ENCODE data around the gene RNLS. TPM values are rescaled to one million over a fixed set of nuclear protein-coding genes. Genes with fewer than 3 reads are reported as not detected.

RNLS gene
- total and polyA plus RNA-seq, 2 of the 4 experiments (the other 2 are of a cell fraction), result 4.5 to 7.0 TPM

DNA sequence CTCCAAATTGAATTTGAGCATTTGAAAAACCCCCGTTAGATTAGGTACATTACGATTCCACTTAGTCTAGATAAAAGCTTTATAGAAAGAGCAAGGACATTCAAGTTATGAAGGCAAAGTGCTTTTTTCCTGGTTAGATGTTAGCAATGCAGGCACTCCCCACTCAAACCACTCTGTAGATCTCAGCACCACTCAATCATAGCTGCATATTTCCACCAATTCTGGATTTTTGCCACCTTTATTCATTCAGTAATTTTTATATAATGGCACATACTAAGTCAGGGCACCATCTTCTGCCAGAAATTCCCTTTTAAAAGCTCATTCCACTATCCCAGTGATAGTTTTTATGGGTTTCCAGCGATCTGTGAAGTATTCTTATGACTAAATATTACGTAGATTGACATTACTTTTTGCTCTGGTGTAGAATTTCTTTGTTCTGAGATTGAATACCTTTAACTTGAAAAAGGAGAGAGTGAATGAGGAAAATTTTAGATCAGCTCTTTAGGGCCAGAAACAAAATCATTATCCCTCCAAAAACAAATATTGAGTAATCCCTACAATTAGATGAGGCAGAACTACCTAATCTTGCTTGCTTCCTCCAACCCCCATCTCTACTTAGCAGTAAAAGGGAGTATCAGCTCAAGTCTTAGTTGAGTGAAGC is 51.6 kb downstream of the RNLS start:
- H2BK5ac ChIP-seq (ENCODE audit: low read depth, low read length, poor library complexity, severe bottlenecking), result no peak overlapping the region
- in situ Hi-C loops (cut with MboI; ENCODE audit: low sequenced_read_pairs), result no loop called here
- no peak overlapping the region for H3K4me3 ChIP-seq (ENCODE audit: insufficient read depth, low read depth, low read length)
- no peak overlapping the region for H2BK15ac ChIP-seq (ENCODE audit: low read depth, low read length)
- no peak overlapping the region for H2AFZ ChIP-seq (replicated peaks; ENCODE audit: low read length, poor library complexity)
- WGBS, 2 experiments (ENCODE audit: extremely low coverage in 2 of 2, insufficient read length in 1 of 2), result no CpG with 5 or more reads among the region's 4 CpGs
- BruUV-seq (replicated peaks), result no TSS peak
- no peak overlapping the region for H3K4ac ChIP-seq (ENCODE audit: low read depth, low read length)
- H3K27me3 ChIP-seq (ENCODE audit: control insufficient read depth, insufficient read depth, low read length), result peaks cover 1% of the 10 kb centered on the region
- intact Hi-C loops (cut with micrococcal nuclease), result no loop called here
- no peaks in the 10 kb centered on the region for H4K20me1 ChIP-seq (ENCODE audit: insufficient read depth, low read length)
- H3K23ac ChIP-seq (ENCODE audit: low read depth, low read length), result no peak overlapping the region
- H3K9ac ChIP-seq (ENCODE audit: low read depth, low read length), result no peak overlapping the region
- no peak overlapping the region for H4K5ac ChIP-seq (ENCODE audit: low read depth, low read length)
- no peaks in the 10 kb centered on the region for H3K9me1 ChIP-seq (ENCODE audit: insufficient read depth, low read length)
- no peak overlapping the region for H2BK120ac ChIP-seq (ENCODE audit: low read depth, low read length)
- H2AK9ac ChIP-seq (replicated peaks; ENCODE audit: low read depth, low read length, poor library complexity), result no peak overlapping the region
- H3K36me3 ChIP-seq (ENCODE audit: control insufficient read depth, insufficient read depth, low read length), result no peaks in the 10 kb centered on the region
- H3K9me3 ChIP-seq (ENCODE audit: control insufficient read depth, insufficient read depth, low read length), result no peaks in the 10 kb centered on the region
- H3K79me1 ChIP-seq (ENCODE audit: low read depth in 1 of 2, low read length in 2 of 2), result no peaks in the 10 kb centered on the region
- H3K56ac ChIP-seq (ENCODE audit: extremely low read depth, insufficient read depth, low read length), result no peak overlapping the region; the same call in 1 of the 2 replicates
- H3K4me1 ChIP-seq (ENCODE audit: control insufficient read depth, insufficient read depth, low read length), result no peaks in the 10 kb centered on the region
- H3K18ac ChIP-seq (ENCODE audit: low read depth, low read length), result no peak overlapping the region
- ChIA-PET CTCF (no interaction called here), POLR2A (ENCODE audit: unreplicated experiment) (no interaction called here)
- no peak for TF ChIP-seq BHLHE40 (IDR thresholded peaks at IDR 0.05; ENCODE audit: low read depth, low read length)
- TF ChIP-seq, protein P1, sequence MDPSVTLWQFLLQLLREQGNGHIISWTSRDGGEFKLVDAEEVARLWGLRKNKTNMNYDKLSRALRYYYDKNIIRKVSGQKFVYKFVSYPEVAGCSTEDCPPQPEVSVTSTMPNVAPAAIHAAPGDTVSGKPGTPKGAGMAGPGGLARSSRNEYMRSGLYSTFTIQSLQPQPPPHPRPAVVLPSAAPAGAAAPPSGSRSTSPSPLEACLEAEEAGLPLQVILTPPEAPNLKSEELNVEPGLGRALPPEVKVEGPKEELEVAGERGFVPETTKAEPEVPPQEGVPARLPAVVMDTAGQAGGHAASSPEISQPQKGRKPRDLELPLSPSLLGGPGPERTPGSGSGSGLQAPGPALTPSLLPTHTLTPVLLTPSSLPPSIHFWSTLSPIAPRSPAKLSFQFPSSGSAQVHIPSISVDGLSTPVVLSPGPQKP (IDR thresholded peaks at IDR 0.05; ENCODE audit: borderline replicate concordance, low read depth, low read length), result no peak
- no peak for TF ChIP-seq NFE2L2 (IDR thresholded peaks at IDR 0.05; ENCODE audit: low read depth, low read length)
- TF ChIP-seq RAD21 (IDR thresholded peaks at IDR 0.05; ENCODE audit: low read length), result no peak
- TF ChIP-seq, protein P2, sequence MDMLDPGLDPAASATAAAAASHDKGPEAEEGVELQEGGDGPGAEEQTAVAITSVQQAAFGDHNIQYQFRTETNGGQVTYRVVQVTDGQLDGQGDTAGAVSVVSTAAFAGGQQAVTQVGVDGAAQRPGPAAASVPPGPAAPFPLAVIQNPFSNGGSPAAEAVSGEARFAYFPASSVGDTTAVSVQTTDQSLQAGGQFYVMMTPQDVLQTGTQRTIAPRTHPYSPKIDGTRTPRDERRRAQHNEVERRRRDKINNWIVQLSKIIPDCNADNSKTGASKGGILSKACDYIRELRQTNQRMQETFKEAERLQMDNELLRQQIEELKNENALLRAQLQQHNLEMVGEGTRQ (IDR thresholded peaks at IDR 0.05; ENCODE audit: low read depth, low read length), result no peak
- no peak for TF ChIP-seq FOS (IDR thresholded peaks at IDR 0.05; ENCODE audit: low read depth, low read length)
- no peak for TF ChIP-seq RFX5 (IDR thresholded peaks at IDR 0.05; ENCODE audit: low read depth, low read length)
- TF ChIP-seq MAFK (IDR thresholded peaks at IDR 0.05; ENCODE audit: low read depth, low read length), result no peak
- no peak overlapping the region for H4K8ac ChIP-seq (ENCODE audit: low read depth in 2 of 2, low read length in 2 of 2)
- H2BK20ac ChIP-seq (ENCODE audit: low read depth, low read length), result no peak overlapping the region
- H2AK5ac ChIP-seq (ENCODE audit: low read depth, low read length), result no peak overlapping the region
- dilution Hi-C loops (cut with HindIII; ENCODE audit: low sequenced_read_pairs, unreplicated experiment), result no loop called here
- ATAC-seq (ENCODE audit: low read depth), result no peak
- no peak overlapping the region for H3K27ac ChIP-seq (ENCODE audit: insufficient read depth, low read length)
- H4K91ac ChIP-seq (ENCODE audit: insufficient read depth, low read depth, low read length), result no peak overlapping the region
- no peak overlapping the region for H3K4me2 ChIP-seq (ENCODE audit: low read depth, low read length)
- DNase-seq, result no peak
- no peak overlapping the region for H3K14ac ChIP-seq (replicated peaks; ENCODE audit: low read depth, low read length)

Data from IMR-90 (cell line).